Gastrocnemius medialis (tissue), 4 donors: ENCODE measurements around the gene PADI3.

Source experiments
- POLR2A ChIP-seq, 2 donors: fragments of 450-650 bp; IDR thresholded peaks; one replicate each; pipeline ENCODE4 v1.6.1; 2017; ENCODE audit warnings: antibody characterized with exemption in 2 of 2, mild to moderate bottlenecking in 2 of 2, moderate library complexity in 2 of 2
- TF ChIP-seq, protein P1 (sequence below), 5 experiments: fragments of 450-650 bp in 3 of 5; fragments of 200-600 bp in 2 of 5; sonication (generic) in 2 of 5; IDR thresholded peaks in 4 of 5; conservative IDR thresholded peaks in 1 of 5; 1 replicate in 4 of 5; 2 replicates in 1 of 5; pipeline ENCODE4 v1.5.1; 2016 to 2019; ENCODE audit warnings: antibody characterized with exemption in 5 of 5, mild to moderate bottlenecking in 3 of 5, moderate library complexity in 3 of 5

DNA sequence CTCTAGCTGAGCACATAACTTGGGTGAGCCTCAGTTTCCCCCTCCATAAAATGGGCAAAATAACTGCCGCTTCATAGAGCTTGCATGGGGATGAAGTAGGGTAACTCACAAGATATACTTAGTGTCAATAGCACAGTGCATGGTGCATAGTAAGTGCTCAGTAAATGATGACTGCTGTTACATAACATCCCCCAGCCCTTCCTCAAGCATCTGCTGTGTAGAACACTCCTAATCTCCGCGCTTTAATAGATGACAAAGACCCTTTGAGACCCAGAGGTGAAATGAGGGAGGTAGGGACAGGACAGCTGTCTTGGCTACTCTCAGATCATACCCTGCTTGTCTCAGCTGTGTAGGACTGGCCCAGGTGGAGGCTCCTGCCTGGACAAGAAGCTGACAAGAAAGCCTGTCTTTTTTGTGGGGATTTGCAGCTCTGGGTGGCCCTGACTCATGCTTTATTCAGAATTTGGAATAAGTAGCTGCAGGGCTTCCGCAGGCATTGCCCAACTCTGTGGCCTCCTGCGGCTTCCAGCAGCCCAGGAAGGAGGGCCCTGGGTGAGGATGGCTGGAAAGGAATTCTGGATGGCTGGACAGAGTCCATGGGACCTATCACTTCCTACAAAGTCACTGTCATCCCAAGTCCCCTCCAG lies 38.4 kb downstream of the PADI3 start:
- no peak for TF ChIP-seq POLR2A (IDR thresholded peaks at IDR 0.05)
- TF ChIP-seq, protein P1, sequence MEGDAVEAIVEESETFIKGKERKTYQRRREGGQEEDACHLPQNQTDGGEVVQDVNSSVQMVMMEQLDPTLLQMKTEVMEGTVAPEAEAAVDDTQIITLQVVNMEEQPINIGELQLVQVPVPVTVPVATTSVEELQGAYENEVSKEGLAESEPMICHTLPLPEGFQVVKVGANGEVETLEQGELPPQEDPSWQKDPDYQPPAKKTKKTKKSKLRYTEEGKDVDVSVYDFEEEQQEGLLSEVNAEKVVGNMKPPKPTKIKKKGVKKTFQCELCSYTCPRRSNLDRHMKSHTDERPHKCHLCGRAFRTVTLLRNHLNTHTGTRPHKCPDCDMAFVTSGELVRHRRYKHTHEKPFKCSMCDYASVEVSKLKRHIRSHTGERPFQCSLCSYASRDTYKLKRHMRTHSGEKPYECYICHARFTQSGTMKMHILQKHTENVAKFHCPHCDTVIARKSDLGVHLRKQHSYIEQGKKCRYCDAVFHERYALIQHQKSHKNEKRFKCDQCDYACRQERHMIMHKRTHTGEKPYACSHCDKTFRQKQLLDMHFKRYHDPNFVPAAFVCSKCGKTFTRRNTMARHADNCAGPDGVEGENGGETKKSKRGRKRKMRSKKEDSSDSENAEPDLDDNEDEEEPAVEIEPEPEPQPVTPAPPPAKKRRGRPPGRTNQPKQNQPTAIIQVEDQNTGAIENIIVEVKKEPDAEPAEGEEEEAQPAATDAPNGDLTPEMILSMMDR (IDR thresholded peaks at IDR 0.05 in 4 of 5, conservative IDR thresholded peaks at IDR 0.05 in 1 of 5) = no peak
